Measurements from ENCODE around the gene PYGO2.

Gene PYGO2

DNA sequence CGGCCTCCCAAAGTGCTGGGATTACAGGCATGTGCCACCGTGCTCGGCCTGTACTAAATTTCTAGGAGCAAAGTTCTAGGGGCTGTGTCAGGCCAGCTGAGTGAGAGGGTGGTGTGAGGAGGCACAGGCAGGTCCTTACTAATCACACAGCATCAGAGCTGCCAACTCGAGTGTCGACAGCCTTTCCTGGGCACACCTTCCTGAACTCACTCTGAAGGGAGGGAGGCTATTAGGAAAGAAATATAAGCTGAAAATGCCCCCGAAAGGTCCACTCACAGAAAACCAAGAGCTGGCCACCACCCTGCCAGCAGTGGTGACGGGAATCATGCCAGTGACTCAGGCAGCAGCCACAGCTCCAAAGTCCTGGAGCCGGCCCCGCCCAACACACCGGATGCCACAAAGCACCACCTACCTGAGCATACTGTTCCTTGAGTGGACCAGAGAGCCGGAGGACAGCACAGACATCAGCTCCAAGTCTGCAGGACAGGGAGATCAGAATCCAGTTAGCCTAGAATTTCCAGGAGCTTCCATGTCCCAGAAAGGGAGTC, 29.6 kb downstream of the PYGO2 start:
- TF ChIP-seq, protein P1, sequence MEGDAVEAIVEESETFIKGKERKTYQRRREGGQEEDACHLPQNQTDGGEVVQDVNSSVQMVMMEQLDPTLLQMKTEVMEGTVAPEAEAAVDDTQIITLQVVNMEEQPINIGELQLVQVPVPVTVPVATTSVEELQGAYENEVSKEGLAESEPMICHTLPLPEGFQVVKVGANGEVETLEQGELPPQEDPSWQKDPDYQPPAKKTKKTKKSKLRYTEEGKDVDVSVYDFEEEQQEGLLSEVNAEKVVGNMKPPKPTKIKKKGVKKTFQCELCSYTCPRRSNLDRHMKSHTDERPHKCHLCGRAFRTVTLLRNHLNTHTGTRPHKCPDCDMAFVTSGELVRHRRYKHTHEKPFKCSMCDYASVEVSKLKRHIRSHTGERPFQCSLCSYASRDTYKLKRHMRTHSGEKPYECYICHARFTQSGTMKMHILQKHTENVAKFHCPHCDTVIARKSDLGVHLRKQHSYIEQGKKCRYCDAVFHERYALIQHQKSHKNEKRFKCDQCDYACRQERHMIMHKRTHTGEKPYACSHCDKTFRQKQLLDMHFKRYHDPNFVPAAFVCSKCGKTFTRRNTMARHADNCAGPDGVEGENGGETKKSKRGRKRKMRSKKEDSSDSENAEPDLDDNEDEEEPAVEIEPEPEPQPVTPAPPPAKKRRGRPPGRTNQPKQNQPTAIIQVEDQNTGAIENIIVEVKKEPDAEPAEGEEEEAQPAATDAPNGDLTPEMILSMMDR (IDR thresholded peaks at IDR 0.05; ENCODE audit: insufficient read depth, missing control alignments): no peak
- FAIRE-seq: no peak
- DNase-seq (ENCODE audit: insufficient read length, low spot score): no peak

GRCh38 chr1:154926201-154926600, 35.4 kb downstream of the PYGO2 start:
- DNase-seq (ENCODE audit: insufficient read length, low spot score) (no peak), FAIRE-seq (no peak)
- TF ChIP-seq, protein P1 (IDR thresholded peaks at IDR 0.05; ENCODE audit: insufficient read depth, missing control alignments): no peak

DNA sequence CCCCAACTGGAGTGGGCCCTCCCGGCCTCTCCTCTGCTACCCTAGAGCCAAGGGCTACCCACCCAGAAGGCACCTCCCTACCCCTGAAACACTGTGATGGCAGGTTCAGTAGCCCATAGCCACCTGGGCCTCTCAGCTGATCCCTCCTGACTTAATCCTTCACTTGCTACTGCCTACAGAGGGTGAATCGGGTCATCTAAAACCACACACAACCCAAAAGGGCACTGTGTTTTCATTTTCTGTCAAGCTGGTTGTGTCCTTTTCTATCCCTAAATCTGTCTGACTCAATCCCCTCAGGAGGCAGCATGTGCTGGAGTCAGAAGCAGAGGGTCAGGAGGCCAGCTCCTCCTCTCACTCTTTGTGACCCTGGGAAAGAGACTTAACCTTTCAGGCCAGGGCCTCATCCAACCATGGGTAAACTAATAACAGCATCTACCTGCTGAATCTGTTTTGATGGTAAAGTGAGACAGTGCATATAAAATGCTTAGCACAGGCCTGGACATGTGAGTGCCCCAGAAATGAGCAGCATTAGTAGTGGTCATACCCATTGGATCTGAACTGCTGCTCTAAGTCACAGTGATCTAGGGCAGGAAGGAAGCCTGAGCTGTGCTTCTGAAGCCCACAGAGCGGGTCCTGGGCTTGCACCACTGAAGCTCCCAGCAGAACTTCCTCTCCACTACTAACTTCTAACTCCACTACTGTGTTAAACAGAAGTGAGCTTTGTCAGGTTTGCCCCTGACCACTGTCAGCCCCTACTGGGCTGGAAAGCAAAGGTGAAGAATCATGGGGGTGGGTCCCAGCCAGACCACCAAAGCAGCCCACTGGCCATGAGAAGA, 36.0 kb downstream of the PYGO2 start:
- TF ChIP-seq, protein P1 (IDR thresholded peaks at IDR 0.05; ENCODE audit: insufficient read depth, missing control alignments): no peak
- FAIRE-seq: no peak
- DNase-seq (ENCODE audit: insufficient read length, low spot score): no peak

DNA sequence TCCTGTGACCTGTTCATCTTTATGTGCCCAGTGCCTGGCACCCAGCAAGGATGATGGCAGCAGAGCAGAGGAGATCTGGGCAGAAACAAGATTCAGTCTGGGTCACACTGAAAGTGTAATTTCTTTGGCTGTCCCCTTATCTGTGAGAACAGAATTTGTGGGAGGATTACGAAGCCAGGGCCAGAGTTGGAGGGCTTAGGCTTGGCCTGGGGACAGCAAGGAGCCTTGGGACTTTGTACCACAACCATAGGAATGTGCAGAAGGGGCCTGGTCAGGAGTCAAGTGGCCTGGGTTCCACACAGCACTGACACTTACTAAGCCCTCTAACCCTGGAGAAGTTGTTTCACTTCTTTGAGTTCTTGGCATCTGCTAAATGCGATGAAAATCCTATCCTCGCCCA, 37.9 kb downstream of the PYGO2 start:
- FAIRE-seq (no peak), DNase-seq (ENCODE audit: insufficient read length, low spot score) (no peak)
- TF ChIP-seq, protein P1 (IDR thresholded peaks at IDR 0.05; ENCODE audit: insufficient read depth, missing control alignments): no peak

DNA sequence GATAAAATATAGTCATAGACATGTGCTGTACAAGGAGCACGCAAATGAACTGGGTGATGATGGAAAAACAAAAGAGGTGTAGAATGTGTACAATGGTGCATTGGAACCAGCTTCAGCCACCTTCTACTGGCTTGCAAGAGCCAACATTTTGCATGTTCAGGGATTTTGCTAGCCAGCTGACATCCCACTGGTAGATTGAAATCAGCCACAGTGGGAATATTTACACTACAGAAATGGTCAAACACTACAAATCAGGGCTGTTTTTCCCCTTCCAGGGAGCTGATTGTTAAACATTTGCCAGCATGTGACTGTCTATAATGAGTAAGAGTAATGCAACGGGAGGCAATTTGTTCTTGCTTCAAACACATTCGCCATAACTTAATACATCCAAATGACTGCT, 48.3 kb downstream of the PYGO2 start:
- DNase-seq (ENCODE audit: insufficient read length, low spot score): no peak
- TF ChIP-seq, protein P1 (IDR thresholded peaks at IDR 0.05; ENCODE audit: insufficient read depth, missing control alignments): no peak
- FAIRE-seq: no peak

DNA sequence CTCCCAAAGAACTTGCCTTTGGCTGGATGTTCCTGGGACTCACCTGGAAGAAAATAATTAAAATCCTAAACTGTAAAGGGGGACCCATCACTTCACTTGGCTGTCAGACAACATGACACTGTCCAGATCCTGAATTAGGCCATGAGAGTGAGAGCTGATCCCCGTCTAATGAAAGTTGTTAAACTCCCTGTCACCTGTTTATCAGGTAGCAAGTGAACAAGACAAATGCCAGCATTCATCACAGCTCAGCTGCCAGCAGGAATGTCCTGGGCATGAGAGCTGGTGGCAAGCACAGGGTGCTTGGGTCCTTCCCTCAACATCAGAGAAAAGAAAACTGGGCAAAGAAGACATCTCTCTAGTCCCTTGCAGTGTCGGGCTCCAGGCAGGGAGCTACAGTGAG, 48.8 kb downstream of the PYGO2 start:
- no peak for FAIRE-seq

More for the DNA sequence above, 48.8 kb downstream of the PYGO2 start:
- TF ChIP-seq, protein P1 (IDR thresholded peaks at IDR 0.05; ENCODE audit: insufficient read depth, missing control alignments): no peak
- no peak for DNase-seq (ENCODE audit: insufficient read length, low spot score)
